GM19468 (cell line): Measurements from ENCODE around the gene UGT3A1.
"Not testable (repeated sequence)": the region's sequence is repeated elsewhere in the genome, so short reads cannot be mapped to it uniquely, and the experiment has no call there.

Source experiments
- ATAC-seq: cut with Tn5 transposase; IDR thresholded peaks from one replicate; pipeline ENCODE4 v1.9.1; 2021; ENCODE audit warnings: mild to moderate bottlenecking, moderate library complexity, moderate number of reproducible peaks; ENCODE audit not compliant: unreplicated experiment; ENCODE audit errors: extremely low read depth

Gene UGT3A1

GRCh38 chr5:35990520-35990919 is 670 bp downstream of the UGT3A1 start:
- no peak for ATAC-seq

- no peak for ATAC-seq
Measured at GRCh38 chr5:35988529-35988928, 2.7 kb downstream of the UGT3A1 start.

GRCh38 chr5:35987776-35988175 is 3.4 kb downstream of the UGT3A1 start:
- no peak for ATAC-seq

GRCh38 chr5:35979715-35980114 is 11.5 kb downstream of the UGT3A1 start:
- no peak for ATAC-seq

GRCh38 chr5:35976859-35977258 is 14.3 kb downstream of the UGT3A1 start:
- ATAC-seq: not testable (repeated sequence)

- ATAC-seq: no peak
Measured at GRCh38 chr5:35974570-35974969, 16.6 kb downstream of the UGT3A1 start.

- no peak for ATAC-seq
Measured at GRCh38 chr5:35971878-35972210, 19.3 kb downstream of the UGT3A1 start.

GRCh38 chr5:35971186-35971877 is 19.9 kb downstream of the UGT3A1 start:
- no peak for ATAC-seq

GRCh38 chr5:35963381-35963843 is 27.8 kb downstream of the UGT3A1 start:
- ATAC-seq: no peak

GRCh38 chr5:35960328-35960727 is 30.9 kb downstream of the UGT3A1 start:
- no peak for ATAC-seq

GRCh38 chr5:35956429-35956828 is 34.8 kb downstream of the UGT3A1 start:
- no peak for ATAC-seq

- no peak for ATAC-seq
Measured at GRCh38 chr5:35954175-35954574, 37.0 kb downstream of the UGT3A1 start.

GRCh38 chr5:35947085-35947484 is 44.1 kb downstream of the UGT3A1 start:
- no peak for ATAC-seq

- ATAC-seq: no peak
Measured at GRCh38 chr5:35939639-35940038, 51.6 kb downstream of the UGT3A1 start.

- no peak for ATAC-seq
Measured at GRCh38 chr5:35938568-35939227, 52.5 kb downstream of the UGT3A1 start, which contains the start of gene CAPSL. TSS of gene CAPSL (minus strand) at chr5:35938622. CDS start at chr5:35921120, 17,502 bp downstream.

GRCh38 chr5:35926389-35927051 is 64.7 kb downstream of the UGT3A1 start:
- peak; percentile 80 for ATAC-seq

- ATAC-seq: no peak
Measured at GRCh38 chr5:35924950-35925722, 66.1 kb downstream of the UGT3A1 start.

- ATAC-seq: no peak
Measured at GRCh38 chr5:35924122-35924949, 66.9 kb downstream of the UGT3A1 start.

GRCh38 chr5:35922468-35922867 is 68.7 kb downstream of the UGT3A1 start:
- ATAC-seq: no peak

- no peak for ATAC-seq
Measured at GRCh38 chr5:35921930-35922329, 69.3 kb downstream of the UGT3A1 start.
